ENCODE measurements around the gene ZNF670.

Gene ZNF670

GRCh38 chr1:247115141-247115510 lies 36.5 kb upstream of the ZNF670 start:
- no peak for TF ChIP-seq CTCF (IDR thresholded peaks at IDR 0.05; ENCODE audit: borderline replicate concordance, insufficient read depth, low read depth, low read length)
- no peak overlapping the region for H3K4me3 ChIP-seq (ENCODE audit: low read depth, low read length)

- TF ChIP-seq CTCF (IDR thresholded peaks at IDR 0.05; ENCODE audit: borderline replicate concordance, insufficient read depth, low read depth, low read length), result no peak
- no peak overlapping the region for H3K4me3 ChIP-seq (ENCODE audit: low read depth, low read length)
Measured at GRCh38 chr1:247114351-247115140, 35.9 kb upstream of the ZNF670 start.

- H3K4me3 ChIP-seq (ENCODE audit: low read depth, low read length), result no peak overlapping the region
- no peak for TF ChIP-seq CTCF (IDR thresholded peaks at IDR 0.05; ENCODE audit: borderline replicate concordance, insufficient read depth, low read depth, low read length)
Measured at GRCh38 chr1:247113733-247114271, 35.2 kb upstream of the ZNF670 start.

GRCh38 chr1:247113094-247113497 lies 34.5 kb upstream of the ZNF670 start:
- no peak for TF ChIP-seq CTCF (IDR thresholded peaks at IDR 0.05; ENCODE audit: borderline replicate concordance, insufficient read depth, low read depth, low read length)

GRCh38 chr1:247112479-247112781 lies 33.8 kb upstream of the ZNF670 start:
- no peak overlapping the region for H3K4me3 ChIP-seq (ENCODE audit: low read depth, low read length)
- TF ChIP-seq CTCF (IDR thresholded peaks at IDR 0.05; ENCODE audit: borderline replicate concordance, insufficient read depth, low read depth, low read length), result no peak

More at GRCh38 chr1:247113094-247113497, 34.5 kb upstream of the ZNF670 start:
- H3K4me3 ChIP-seq (ENCODE audit: low read depth, low read length), result no peak overlapping the region

GRCh38 chr1:247111700-247112478 lies 33.3 kb upstream of the ZNF670 start:
- TF ChIP-seq CTCF (IDR thresholded peaks at IDR 0.05; ENCODE audit: borderline replicate concordance, insufficient read depth, low read depth, low read length), result no peak
- no peak overlapping the region for H3K4me3 ChIP-seq (ENCODE audit: low read depth, low read length)
